Measurements from ENCODE around the gene SMURF1.

- TF ChIP-seq, protein P1, sequence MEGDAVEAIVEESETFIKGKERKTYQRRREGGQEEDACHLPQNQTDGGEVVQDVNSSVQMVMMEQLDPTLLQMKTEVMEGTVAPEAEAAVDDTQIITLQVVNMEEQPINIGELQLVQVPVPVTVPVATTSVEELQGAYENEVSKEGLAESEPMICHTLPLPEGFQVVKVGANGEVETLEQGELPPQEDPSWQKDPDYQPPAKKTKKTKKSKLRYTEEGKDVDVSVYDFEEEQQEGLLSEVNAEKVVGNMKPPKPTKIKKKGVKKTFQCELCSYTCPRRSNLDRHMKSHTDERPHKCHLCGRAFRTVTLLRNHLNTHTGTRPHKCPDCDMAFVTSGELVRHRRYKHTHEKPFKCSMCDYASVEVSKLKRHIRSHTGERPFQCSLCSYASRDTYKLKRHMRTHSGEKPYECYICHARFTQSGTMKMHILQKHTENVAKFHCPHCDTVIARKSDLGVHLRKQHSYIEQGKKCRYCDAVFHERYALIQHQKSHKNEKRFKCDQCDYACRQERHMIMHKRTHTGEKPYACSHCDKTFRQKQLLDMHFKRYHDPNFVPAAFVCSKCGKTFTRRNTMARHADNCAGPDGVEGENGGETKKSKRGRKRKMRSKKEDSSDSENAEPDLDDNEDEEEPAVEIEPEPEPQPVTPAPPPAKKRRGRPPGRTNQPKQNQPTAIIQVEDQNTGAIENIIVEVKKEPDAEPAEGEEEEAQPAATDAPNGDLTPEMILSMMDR (IDR thresholded peaks at IDR 0.05) = no peak
- no peak for TF ChIP-seq POLR2A (IDR thresholded peaks at IDR 0.05)
Observed at GRCh38 chr7:99094401-99094800, 49.5 kb downstream of the SMURF1 start.
